Endothelial cell of umbilical vein (primary cell): ENCODE data around the gene PGS1. TPM values are rescaled to one million over a fixed set of nuclear protein-coding genes. Genes with fewer than 3 reads are reported as not detected.

ENCODE experiments used
- BruUV-seq: library from RNA; stranded (reverse); fragments of 400-500 nt; replicated peaks from 2 replicates; lab custom pipeline; 2021; lab: Mats Ljungman, UMichigan
- CTCF ChIA-PET: fragments of 300-600, 350-600 bp; sonication (Branson Sonifier 250); formaldehyde crosslinking; loops from one replicate; lab custom pipeline; 2021; ENCODE audit warnings: antibody characterized with exemption, inconsistent platforms; lab: Charles Lee
- POLR2A ChIA-PET: fragments of 300-600, 350-600 bp; sonication (Branson Sonifier 250); formaldehyde crosslinking; loops from one replicate; lab custom pipeline; 2021; ENCODE audit warnings: antibody characterized with exemption, inconsistent platforms; lab: Charles Lee
- DNase-seq: peaks from one replicate; pipeline ENCODE4 v3.0.0-alpha.2; 2011; ENCODE audit warnings: low read depth, low spot score
- FAIRE-seq: peaks from 2 replicates; lab custom pipeline; 2011; peaks lifted over from hg19 to GRCh38; lab: Jason Lieb, UNC
- H2AFZ ChIP-seq: 2 replicates; pipeline ENCODE4 v1.6.0; 2012; ENCODE audit warnings: low read depth, low read length, control low read depth, inconsistent platforms
- H3K27ac ChIP-seq: 2 replicates; pipeline ENCODE4 v1.5.1; 2011; ENCODE audit warnings: low read depth, mild to moderate bottlenecking, control low read depth, low read length, moderate library complexity; ENCODE audit not compliant: insufficient read depth
- H3K27me3 ChIP-seq, 2 experiments: 2 replicates each; pipeline versions ENCODE4 v1.6.0 to v1.6.1; 2011; ENCODE audit warnings: low read length in 2 of 2, mixed read lengths in 1 of 2; ENCODE audit not compliant: control insufficient read depth in 2 of 2, insufficient read depth in 2 of 2
- H3K36me3 ChIP-seq, 2 experiments: 2 replicates in 1 of 2; 3 replicates in 1 of 2; pipeline ENCODE4 v1.5.1; 2011; ENCODE audit warnings: low read length in 2 of 2, mild to moderate bottlenecking in 1 of 2, moderate library complexity in 1 of 2; ENCODE audit not compliant: control insufficient read depth in 2 of 2, insufficient read depth in 2 of 2; ENCODE audit errors: extremely low read depth in 1 of 2
- H3K4me1 ChIP-seq: 3 replicates; pipeline ENCODE4 v1.5.1; 2011; ENCODE audit warnings: mild to moderate bottlenecking, low read length; ENCODE audit not compliant: control insufficient read depth, insufficient read depth; ENCODE audit errors: extremely low read depth
- H3K4me2 ChIP-seq: 2 replicates; pipeline ENCODE4 v1.6.1; 2011; ENCODE audit warnings: low read length, control low read depth, mixed read lengths; ENCODE audit not compliant: insufficient read depth
- H3K4me3 ChIP-seq, 3 experiments: fragments of 200-600 bp in 1 of 3; sonication (generic), shearing (Covaris generic) in 1 of 3; replicated peaks in 1 of 3; 2 replicates each; pipeline ENCODE4 v1.5.1; 2011 to 2016; ENCODE audit warnings: control low read depth in 3 of 3, low read length in 3 of 3, mild to moderate bottlenecking in 2 of 3, inconsistent platforms in 1 of 3, low read depth in 1 of 3, moderate library complexity in 1 of 3; ENCODE audit not compliant: insufficient read depth in 1 of 3
- H3K79me2 ChIP-seq: 2 replicates; pipeline ENCODE4 v1.6.0; 2012; ENCODE audit warnings: low read length, inconsistent platforms; ENCODE audit not compliant: control insufficient read depth, insufficient read depth
- H3K9ac ChIP-seq: replicated peaks from 2 replicates; pipeline ENCODE3; 2011; ENCODE audit warnings: low read length, control low read depth; ENCODE audit not compliant: insufficient read depth; ENCODE audit errors: extremely low read depth
- H3K9me1 ChIP-seq: replicated peaks from 3 replicates; pipeline ENCODE4 v1.6.0; 2011; ENCODE audit warnings: mild to moderate bottlenecking, low read length; ENCODE audit not compliant: control insufficient read depth, insufficient read depth; ENCODE audit errors: extremely low read depth
- H3K9me3 ChIP-seq: replicated peaks from 2 replicates; pipeline ENCODE4 v1.5.1; 2012; ENCODE audit warnings: low read length, inconsistent platforms; ENCODE audit not compliant: control insufficient read depth, insufficient read depth
- H4K20me1 ChIP-seq: replicated peaks from 2 replicates; pipeline ENCODE3; 2011; ENCODE audit warnings: mild to moderate bottlenecking, low read length; ENCODE audit not compliant: control insufficient read depth, insufficient read depth; ENCODE audit errors: extremely low read depth
- EZH2 ChIP-seq: IDR thresholded peaks from 2 replicates; pipeline ENCODE4 v1.6.1; 2012; ENCODE audit warnings: borderline replicate concordance, low read depth, mild to moderate bottlenecking, moderate library complexity, low read length, inconsistent platforms; ENCODE audit not compliant: severe bottlenecking
- JUN ChIP-seq: IDR thresholded peaks from 2 replicates; pipeline ENCODE4 v1.6.1; 2011; ENCODE audit warnings: borderline replicate concordance, low read depth; ENCODE audit not compliant: insufficient read length, insufficient read depth
- POLR2AphosphoS5 ChIP-seq: IDR thresholded peaks from 2 replicates; pipeline ENCODE4 v1.6.1; 2012; ENCODE audit warnings: low read depth, mild to moderate bottlenecking, control low read depth, low read length, moderate library complexity; ENCODE audit not compliant: insufficient read depth
- dilution Hi-C: fragments of 300-500 bp; cut with MboI; formaldehyde crosslinking; loops from one replicate; pipeline ENCODE4 v1.15.0; 2019; ENCODE audit warnings: low sequenced_read_pairs; ENCODE audit not compliant: extremely low pct_ligation_motif_present
- intact Hi-C: fragments of 100-400 bp; cut with micrococcal nuclease; formaldehyde crosslinking; loops from one replicate; pipeline ENCODE4 v1.10.0; 2022
- polyA plus RNA-seq, 4 experiments: library from polyadenylated mRNA; depleted of rRNA in 3 of 4; stranded (reverse) in 3 of 4; unstranded in 1 of 4; fragments of >200 nt; gene quantifications; 2 replicates each; pipeline versions ENCODE4 v1.2.1 to v1.2.3, GENCODE V29; 2011 to 2012; ENCODE audit warnings: missing spikeins in 1 of 4
- total RNA-seq: library from RNA; stranded (reverse); gene quantifications from 2 replicates; pipeline ENCODE4 v1.2.3, GENCODE V29; 2021
- TF ChIP-seq, protein P1 (sequence below): IDR thresholded peaks from 2 replicates; pipeline ENCODE4 v1.6.1; 2011; ENCODE audit not compliant: insufficient read depth, insufficient read length
- TF ChIP-seq, protein P2 (sequence below), 2 donors: IDR thresholded peaks; 1 replicate in 1 of 2; 2 replicates in 1 of 2; pipeline ENCODE4 v1.5.1; 2011; ENCODE audit warnings: low read length in 2 of 2, mild to moderate bottlenecking in 2 of 2, moderate library complexity in 2 of 2, control low read depth in 1 of 2, inconsistent platforms in 1 of 2, low read depth in 1 of 2; ENCODE audit not compliant: insufficient read depth in 1 of 2; ENCODE audit errors: extremely low read depth in 1 of 2

Gene PGS1
- total and polyA plus RNA-seq, 2 donors (not counting 3 experiments of a cell fraction or from before 2014, with no cell fraction given), result 50.8 to 66.0 TPM

DNA sequence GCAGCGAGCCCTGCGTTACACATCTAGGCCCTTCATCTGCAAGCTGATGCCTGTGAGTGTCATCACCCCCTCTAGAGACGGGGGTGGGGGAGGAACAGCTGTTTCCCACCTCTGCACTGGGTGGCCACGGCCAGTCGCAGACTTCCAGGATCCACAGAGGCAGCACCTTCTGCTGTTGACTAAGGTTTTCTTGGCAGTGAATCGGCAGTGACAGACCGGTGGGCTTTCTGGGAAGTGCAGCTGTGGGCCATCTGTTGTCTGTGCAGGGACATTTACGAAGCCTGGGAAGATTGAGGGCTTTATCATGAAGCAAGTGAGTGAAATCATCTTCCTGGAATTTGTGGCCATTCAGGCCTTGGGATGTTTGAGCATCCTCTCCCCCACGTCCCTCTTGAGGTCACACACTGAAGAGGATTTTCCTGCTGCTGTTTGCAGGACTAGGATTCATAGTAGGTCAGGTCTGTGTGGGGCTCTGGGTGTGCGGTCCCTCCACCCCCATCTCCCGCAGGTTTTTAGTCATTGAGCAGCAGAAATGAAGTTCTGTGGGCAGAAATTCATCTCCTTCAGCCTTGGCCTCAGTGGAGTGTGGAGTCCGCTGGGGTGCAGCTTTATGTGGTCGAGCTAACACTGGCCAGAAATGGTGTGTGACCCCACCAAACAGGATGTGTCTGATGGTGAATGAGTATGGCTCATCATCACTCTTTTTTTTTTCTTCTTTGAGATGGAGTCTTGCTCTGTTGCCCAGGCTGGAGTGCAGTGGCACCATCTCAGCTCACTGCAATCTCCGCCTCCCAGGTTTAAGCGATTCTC, 12.0 kb downstream of the PGS1 start:
- ChIA-PET CTCF (interaction anchor here (1.1 to 2.6 kb wide), 7 partner anchors 9 to 140 kb away, joined by 3 to 21 read pairs (median 4); no protein-coding TSS in a partner anchor), POLR2A (no interaction called here)
- Histone ChIP-seq H3K4me2 (no peak overlapping the region), H3K27ac (peak overlapping the region; percentile 59), H3K9me1 (no peaks in the 10 kb centered on the region), H3K9me3 (no peaks in the 10 kb centered on the region), H3K9ac (no peak overlapping the region), H3K4me1 (peaks cover 61% of the 10 kb centered on the region), H3K36me3 (peaks cover 0 to 9% of the 10 kb centered on the region in 2 experiments), H3K79me2 (peaks cover 90% of the 10 kb centered on the region), H3K27me3 (no peaks in the 10 kb centered on the region), H4K20me1 (no peaks in the 10 kb centered on the region), H3K4me3 (no peak overlapping the region), H2AFZ (no peak overlapping the region)
- no TSS peak for BruUV-seq
- dilution Hi-C loops, result no loop called here
- DNase-seq, result no peak
- intact Hi-C loops, result no loop called here
- peak; percentile 74 for FAIRE-seq
- peak; percentile 7 for TF ChIP-seq JUN
- TF ChIP-seq, protein P1, sequence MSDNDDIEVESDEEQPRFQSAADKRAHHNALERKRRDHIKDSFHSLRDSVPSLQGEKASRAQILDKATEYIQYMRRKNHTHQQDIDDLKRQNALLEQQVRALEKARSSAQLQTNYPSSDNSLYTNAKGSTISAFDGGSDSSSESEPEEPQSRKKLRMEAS, result no peak
- TF ChIP-seq EZH2, result no peak
- TF ChIP-seq POLR2AphosphoS5, result peak; percentile 14
- TF ChIP-seq, protein P2, sequence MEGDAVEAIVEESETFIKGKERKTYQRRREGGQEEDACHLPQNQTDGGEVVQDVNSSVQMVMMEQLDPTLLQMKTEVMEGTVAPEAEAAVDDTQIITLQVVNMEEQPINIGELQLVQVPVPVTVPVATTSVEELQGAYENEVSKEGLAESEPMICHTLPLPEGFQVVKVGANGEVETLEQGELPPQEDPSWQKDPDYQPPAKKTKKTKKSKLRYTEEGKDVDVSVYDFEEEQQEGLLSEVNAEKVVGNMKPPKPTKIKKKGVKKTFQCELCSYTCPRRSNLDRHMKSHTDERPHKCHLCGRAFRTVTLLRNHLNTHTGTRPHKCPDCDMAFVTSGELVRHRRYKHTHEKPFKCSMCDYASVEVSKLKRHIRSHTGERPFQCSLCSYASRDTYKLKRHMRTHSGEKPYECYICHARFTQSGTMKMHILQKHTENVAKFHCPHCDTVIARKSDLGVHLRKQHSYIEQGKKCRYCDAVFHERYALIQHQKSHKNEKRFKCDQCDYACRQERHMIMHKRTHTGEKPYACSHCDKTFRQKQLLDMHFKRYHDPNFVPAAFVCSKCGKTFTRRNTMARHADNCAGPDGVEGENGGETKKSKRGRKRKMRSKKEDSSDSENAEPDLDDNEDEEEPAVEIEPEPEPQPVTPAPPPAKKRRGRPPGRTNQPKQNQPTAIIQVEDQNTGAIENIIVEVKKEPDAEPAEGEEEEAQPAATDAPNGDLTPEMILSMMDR (IDR thresholded peaks at IDR 0.05; ENCODE audit: extremely low read depth in 1 of 2, insufficient read depth in 1 of 2, low read depth in 1 of 2, low read length in 2 of 2), result peak in 1 of 2 donors; percentile 16
